GM18868 (cell line): Measurements from ENCODE around the gene SDK1.

ENCODE experiments used
- ATAC-seq: cut with Tn5 transposase; IDR thresholded peaks from one replicate; pipeline ENCODE4 v1.9.1; 2021; ENCODE audit warnings: mild to moderate bottlenecking, moderate library complexity; ENCODE audit not compliant: unreplicated experiment

The SDK1 gene

GRCh38 chr7:4138866-4139265, 837.8 kb downstream of the SDK1 start:
- no peak for ATAC-seq

- no peak for ATAC-seq
Measured at GRCh38 chr7:4139656-4140625, 838.9 kb downstream of the SDK1 start.

- no peak for ATAC-seq
Measured at GRCh38 chr7:4140933-4141332, 839.9 kb downstream of the SDK1 start.

- no peak for ATAC-seq
Measured at GRCh38 chr7:4143006-4143405, 842.0 kb downstream of the SDK1 start.

- ATAC-seq: no peak
Measured at GRCh38 chr7:4143511-4144171, 842.6 kb downstream of the SDK1 start.

- ATAC-seq: no peak
Measured at GRCh38 chr7:4144172-4144701, 843.2 kb downstream of the SDK1 start.

- no peak for ATAC-seq
Measured at GRCh38 chr7:4144811-4145510, 843.9 kb downstream of the SDK1 start.

GRCh38 chr7:4145576-4145975, 844.5 kb downstream of the SDK1 start:
- ATAC-seq: no peak

GRCh38 chr7:4147926-4148620, 847.0 kb downstream of the SDK1 start:
- ATAC-seq: no peak

GRCh38 chr7:4149236-4149635, 848.2 kb downstream of the SDK1 start:
- no peak for ATAC-seq

GRCh38 chr7:4149645-4150044, 848.6 kb downstream of the SDK1 start:
- no peak for ATAC-seq

- ATAC-seq: no peak
Measured at GRCh38 chr7:4150731-4151130, 849.7 kb downstream of the SDK1 start.

- ATAC-seq: no peak
Measured at GRCh38 chr7:4151524-4151923, 850.5 kb downstream of the SDK1 start.

GRCh38 chr7:4151926-4152549, 851.0 kb downstream of the SDK1 start:
- ATAC-seq: no peak

GRCh38 chr7:4154882-4155535, 854.0 kb downstream of the SDK1 start:
- no peak for ATAC-seq

- ATAC-seq: no peak
Measured at GRCh38 chr7:4156190-4156589, 855.1 kb downstream of the SDK1 start.

GRCh38 chr7:4157651-4158050, 856.6 kb downstream of the SDK1 start:
- ATAC-seq: no peak

GRCh38 chr7:4158441-4159153, 857.5 kb downstream of the SDK1 start:
- no peak for ATAC-seq

GRCh38 chr7:4159154-4159501, 858.1 kb downstream of the SDK1 start:
- no peak for ATAC-seq
